Ishikawa (cell line): Measurements from ENCODE around the gene ACSS1.

Source experiments
- CREB1 ChIP-seq: IDR thresholded peaks from 2 replicates; pipeline ENCODE4 v1.6.1; 2012; ENCODE audit warnings: low read depth
- TAF1 ChIP-seq: IDR thresholded peaks from 2 replicates; pipeline ENCODE4 v1.6.1; 2012; ENCODE audit warnings: low read depth, mild to moderate bottlenecking
- YY1 ChIP-seq: IDR thresholded peaks from 2 replicates; pipeline ENCODE4 v1.6.1; 2012; ENCODE audit warnings: low read depth
- TF ChIP-seq, protein P1 (sequence below): IDR thresholded peaks from 2 replicates; pipeline ENCODE4 v1.6.1; 2012; ENCODE audit warnings: low read depth, mild to moderate bottlenecking

DNA sequence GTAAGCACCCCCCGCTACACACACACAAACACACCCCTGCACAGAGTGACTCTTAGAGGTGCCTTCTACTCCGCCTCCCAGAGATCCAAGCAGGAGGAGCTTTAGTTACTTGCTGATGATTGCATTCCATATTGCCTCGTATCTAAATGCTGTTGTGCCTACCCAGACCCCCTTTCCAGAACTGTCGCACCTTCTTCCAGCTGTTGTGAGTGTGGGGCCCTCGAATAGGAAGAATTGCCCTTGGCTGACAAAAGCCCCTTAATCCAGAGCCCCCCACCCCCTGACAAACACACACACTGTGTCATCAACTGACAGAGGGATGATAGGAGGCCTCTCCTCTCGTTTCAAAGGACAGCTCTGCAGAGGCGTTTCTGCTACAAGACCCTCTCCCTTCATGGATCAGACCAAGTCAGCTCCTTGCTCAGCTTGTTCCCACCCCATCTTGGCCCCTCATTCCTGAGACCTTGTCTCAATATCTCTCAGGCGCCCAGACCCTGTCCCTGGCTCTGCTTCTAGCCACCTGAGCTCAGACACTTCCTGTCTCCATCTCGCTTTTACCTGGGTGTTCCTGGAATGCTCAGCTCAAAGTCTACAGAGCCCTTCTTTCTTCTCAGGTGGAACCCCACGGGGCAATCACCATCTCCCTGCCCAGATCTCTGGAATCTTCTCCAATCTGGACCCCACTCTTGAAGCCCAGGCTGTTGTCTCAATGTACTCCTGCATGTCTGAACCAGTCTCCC lies 28.0 kb upstream of the ACSS1 start:
- no peak for TF ChIP-seq TAF1
- no peak for TF ChIP-seq CREB1
- TF ChIP-seq YY1: no peak
- TF ChIP-seq, protein P1, sequence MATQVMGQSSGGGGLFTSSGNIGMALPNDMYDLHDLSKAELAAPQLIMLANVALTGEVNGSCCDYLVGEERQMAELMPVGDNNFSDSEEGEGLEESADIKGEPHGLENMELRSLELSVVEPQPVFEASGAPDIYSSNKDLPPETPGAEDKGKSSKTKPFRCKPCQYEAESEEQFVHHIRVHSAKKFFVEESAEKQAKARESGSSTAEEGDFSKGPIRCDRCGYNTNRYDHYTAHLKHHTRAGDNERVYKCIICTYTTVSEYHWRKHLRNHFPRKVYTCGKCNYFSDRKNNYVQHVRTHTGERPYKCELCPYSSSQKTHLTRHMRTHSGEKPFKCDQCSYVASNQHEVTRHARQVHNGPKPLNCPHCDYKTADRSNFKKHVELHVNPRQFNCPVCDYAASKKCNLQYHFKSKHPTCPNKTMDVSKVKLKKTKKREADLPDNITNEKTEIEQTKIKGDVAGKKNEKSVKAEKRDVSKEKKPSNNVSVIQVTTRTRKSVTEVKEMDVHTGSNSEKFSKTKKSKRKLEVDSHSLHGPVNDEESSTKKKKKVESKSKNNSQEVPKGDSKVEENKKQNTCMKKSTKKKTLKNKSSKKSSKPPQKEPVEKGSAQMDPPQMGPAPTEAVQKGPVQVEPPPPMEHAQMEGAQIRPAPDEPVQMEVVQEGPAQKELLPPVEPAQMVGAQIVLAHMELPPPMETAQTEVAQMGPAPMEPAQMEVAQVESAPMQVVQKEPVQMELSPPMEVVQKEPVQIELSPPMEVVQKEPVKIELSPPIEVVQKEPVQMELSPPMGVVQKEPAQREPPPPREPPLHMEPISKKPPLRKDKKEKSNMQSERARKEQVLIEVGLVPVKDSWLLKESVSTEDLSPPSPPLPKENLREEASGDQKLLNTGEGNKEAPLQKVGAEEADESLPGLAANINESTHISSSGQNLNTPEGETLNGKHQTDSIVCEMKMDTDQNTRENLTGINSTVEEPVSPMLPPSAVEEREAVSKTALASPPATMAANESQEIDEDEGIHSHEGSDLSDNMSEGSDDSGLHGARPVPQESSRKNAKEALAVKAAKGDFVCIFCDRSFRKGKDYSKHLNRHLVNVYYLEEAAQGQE: no peak
